Breast epithelium (tissue), 4 donors: Measurements from ENCODE around the gene NCOR2. TPM values are rescaled to one million over a fixed set of nuclear protein-coding genes. Genes with fewer than 3 reads are reported as not detected.
A peak's percentile ranks its signal among the peaks of the same experiment; 100 is the strongest.

Experiments used
- DNase-seq, 2 donors: peaks; one replicate each; pipeline ENCODE4 v3.0.0-alpha.2; 2019; ENCODE audit warnings: low spot score in 2 of 2
- H3K27ac ChIP-seq, 2 donors: fragments of 200-600 bp; sonication (generic) in 1 of 2; one replicate each; pipeline ENCODE4 v1.5.1; 2016 to 2019; ENCODE audit warnings: mild to moderate bottlenecking in 1 of 2
- H3K27me3 ChIP-seq, 2 donors: fragments of 200-600 bp; sonication (generic) in 1 of 2; one replicate each; pipeline versions ENCODE4 v1.5.1 to v1.6.0; 2017 to 2019; ENCODE audit warnings: control low read depth in 1 of 2, mild to moderate bottlenecking in 1 of 2
- H3K36me3 ChIP-seq: fragments of 200-600 bp; one replicate; pipeline ENCODE4 v1.5.1; 2019
- H3K4me1 ChIP-seq, 2 donors: fragments of 200-600 bp; sonication (generic); one replicate each; pipeline ENCODE4 v1.5.1; 2016 to 2019; ENCODE audit warnings: control low read depth in 1 of 2
- H3K4me3 ChIP-seq, 3 donors: fragments of 200-600 bp; sonication (generic); 1 replicate in 2 of 3; 2 replicates in 1 of 3; pipeline ENCODE4 v1.5.1; 2016 to 2019; ENCODE audit warnings: mild to moderate bottlenecking in 3 of 3, moderate library complexity in 2 of 3
- H3K9me3 ChIP-seq, 2 donors: fragments of 200-600 bp; sonication (generic) in 1 of 2; one replicate each; pipeline ENCODE4 v1.5.1; 2016 to 2019; ENCODE audit warnings: control low read depth in 1 of 2
- POLR2A ChIP-seq: fragments of 450-650 bp; IDR thresholded peaks from one replicate; pipeline ENCODE4 v1.6.1; 2016; ENCODE audit warnings: antibody characterized with exemption, mild to moderate bottlenecking, moderate library complexity
- POLR2AphosphoS5 ChIP-seq, 3 donors: sonication (generic); formaldehyde crosslinking; IDR thresholded peaks; one replicate each; pipeline ENCODE4 v1.6.1; 2017; ENCODE audit warnings: antibody characterized with exemption in 3 of 3
- intact Hi-C: fragments of 100-400 bp; cut with DNase I; formaldehyde crosslinking; loops from one replicate; pipeline ENCODE4 v1.15.1; 2023; ENCODE audit warnings: low total_unique reads
- total RNA-seq, 3 donors: library from RNA; depleted of rRNA; stranded (reverse); fragments of >200 nt; gene quantifications; one replicate each; pipeline ENCODE4 v1.1.0, GENCODE V29; 2016
- TF ChIP-seq, protein P1 (sequence below), 3 donors: fragments of 450-650 bp; IDR thresholded peaks; one replicate each; pipeline ENCODE4 v1.5.1; 2016 to 2017; ENCODE audit warnings: antibody characterized with exemption in 3 of 3, mild to moderate bottlenecking in 3 of 3, moderate library complexity in 3 of 3

NCOR2 gene
- total RNA-seq, 3 donors from 2014 or later: 58.4 to 83.9 (median 71.7) TPM

- TF ChIP-seq POLR2A (no peak), POLR2AphosphoS5 (IDR thresholded peaks at IDR 0.05) (no peak)
- TF ChIP-seq, protein P1, sequence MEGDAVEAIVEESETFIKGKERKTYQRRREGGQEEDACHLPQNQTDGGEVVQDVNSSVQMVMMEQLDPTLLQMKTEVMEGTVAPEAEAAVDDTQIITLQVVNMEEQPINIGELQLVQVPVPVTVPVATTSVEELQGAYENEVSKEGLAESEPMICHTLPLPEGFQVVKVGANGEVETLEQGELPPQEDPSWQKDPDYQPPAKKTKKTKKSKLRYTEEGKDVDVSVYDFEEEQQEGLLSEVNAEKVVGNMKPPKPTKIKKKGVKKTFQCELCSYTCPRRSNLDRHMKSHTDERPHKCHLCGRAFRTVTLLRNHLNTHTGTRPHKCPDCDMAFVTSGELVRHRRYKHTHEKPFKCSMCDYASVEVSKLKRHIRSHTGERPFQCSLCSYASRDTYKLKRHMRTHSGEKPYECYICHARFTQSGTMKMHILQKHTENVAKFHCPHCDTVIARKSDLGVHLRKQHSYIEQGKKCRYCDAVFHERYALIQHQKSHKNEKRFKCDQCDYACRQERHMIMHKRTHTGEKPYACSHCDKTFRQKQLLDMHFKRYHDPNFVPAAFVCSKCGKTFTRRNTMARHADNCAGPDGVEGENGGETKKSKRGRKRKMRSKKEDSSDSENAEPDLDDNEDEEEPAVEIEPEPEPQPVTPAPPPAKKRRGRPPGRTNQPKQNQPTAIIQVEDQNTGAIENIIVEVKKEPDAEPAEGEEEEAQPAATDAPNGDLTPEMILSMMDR (IDR thresholded peaks at IDR 0.05): no peak
- H3K36me3 ChIP-seq: no peaks in the 10 kb centered on the region
- H3K27me3 ChIP-seq: no peaks in the 10 kb centered on the region
- no peak for DNase-seq
- no peak overlapping the region for H3K27ac ChIP-seq
- H3K9me3 ChIP-seq: no peaks in the 10 kb centered on the region
- intact Hi-C loops: no loop called here
- no peaks in the 10 kb centered on the region for H3K4me1 ChIP-seq
- H3K4me3 ChIP-seq: no peak overlapping the region
Measured at GRCh38 chr12:124593176-124593575, 25.8 kb upstream of the NCOR2 start.

GRCh38 chr12:124592481-124593160 lies 25.2 kb upstream of the NCOR2 start:
- DNase-seq: no peak
- H3K27ac ChIP-seq: no peak overlapping the region
- no peaks in the 10 kb centered on the region for H3K27me3 ChIP-seq
- TF ChIP-seq, protein P1 (IDR thresholded peaks at IDR 0.05): no peak
- TF ChIP-seq POLR2AphosphoS5 (IDR thresholded peaks at IDR 0.05): no peak
- no peak for TF ChIP-seq POLR2A
- no peaks in the 10 kb centered on the region for H3K4me1 ChIP-seq
- no peaks in the 10 kb centered on the region for H3K9me3 ChIP-seq
- intact Hi-C loops: no loop called here
- no peaks in the 10 kb centered on the region for H3K36me3 ChIP-seq
- no peak overlapping the region for H3K4me3 ChIP-seq

- no peaks in the 10 kb centered on the region for H3K9me3 ChIP-seq
- no peaks in the 10 kb centered on the region for H3K36me3 ChIP-seq
- intact Hi-C loops: no loop called here
- TF ChIP-seq, protein P1 (IDR thresholded peaks at IDR 0.05): no peak
- no peak for TF ChIP-seq POLR2AphosphoS5 (IDR thresholded peaks at IDR 0.05)
- no peak for TF ChIP-seq POLR2A
- no peak for DNase-seq
- H3K4me3 ChIP-seq: no peak overlapping the region
- H3K27me3 ChIP-seq: no peaks in the 10 kb centered on the region
- H3K4me1 ChIP-seq: no peaks in the 10 kb centered on the region
- no peak overlapping the region for H3K27ac ChIP-seq
Measured at GRCh38 chr12:124592050-124592449, 24.6 kb upstream of the NCOR2 start.

- no peak overlapping the region for H3K4me3 ChIP-seq
- intact Hi-C loops: loop anchor here (1.0 kb wide), 1 partner anchor 49 kb away; no protein-coding TSS in a partner anchor
- TF ChIP-seq, protein P1 (IDR thresholded peaks at IDR 0.05): no peak
- no peak for TF ChIP-seq POLR2A
- no peaks in the 10 kb centered on the region for H3K9me3 ChIP-seq
- no peak overlapping the region for H3K27ac ChIP-seq
- H3K27me3 ChIP-seq: no peaks in the 10 kb centered on the region
- no peaks in the 10 kb centered on the region for H3K36me3 ChIP-seq
- no peak for DNase-seq
- H3K4me1 ChIP-seq: no peaks in the 10 kb centered on the region
Measured at GRCh38 chr12:124590447-124590846, 23.0 kb upstream of the NCOR2 start.

- TF ChIP-seq, protein P1 (IDR thresholded peaks at IDR 0.05): no peak
- TF ChIP-seq POLR2AphosphoS5 (IDR thresholded peaks at IDR 0.05) (no peak), POLR2A (no peak)
- no peaks in the 10 kb centered on the region for H3K9me3 ChIP-seq
- no peaks in the 10 kb centered on the region for H3K27me3 ChIP-seq
- no peak overlapping the region for H3K4me3 ChIP-seq
- H3K27ac ChIP-seq: peak overlapping the region in 1 of 2 donors; percentile 50
- no peaks in the 10 kb centered on the region for H3K36me3 ChIP-seq
- DNase-seq: no peak
- H3K4me1 ChIP-seq: no peaks in the 10 kb centered on the region
- intact Hi-C loops: no loop called here
Measured at GRCh38 chr12:124588751-124589267, 21.4 kb upstream of the NCOR2 start.
